HL-60 (cell line): ENCODE data around the gene ARHGAP20.

Experiments
- CTCF ChIP-seq: IDR thresholded peaks from one replicate; pipeline ENCODE4 v1.5.1; 2011; ENCODE audit warnings: low read length, control low read depth, inconsistent platforms; ENCODE audit not compliant: insufficient read depth
- GABPA ChIP-seq: IDR thresholded peaks from 2 replicates; pipeline ENCODE4 v1.6.1; 2012; ENCODE audit warnings: low read depth
- POLR2AphosphoS5 ChIP-seq: IDR thresholded peaks from 2 replicates; pipeline ENCODE4 v1.6.1; 2012; ENCODE audit warnings: low read depth
- REST ChIP-seq: IDR thresholded peaks from 2 replicates; pipeline ENCODE4 v1.6.1; 2012; ENCODE audit warnings: low read depth; ENCODE audit not compliant: insufficient replicate concordance
- SPI1 ChIP-seq: IDR thresholded peaks from 2 replicates; pipeline ENCODE4 v1.6.1; 2012; ENCODE audit warnings: low read depth, mild to moderate bottlenecking, borderline replicate concordance

GRCh38 chr11:110665689-110666465, 46.4 kb downstream of the ARHGAP20 start:
- TF ChIP-seq CTCF (no peak), POLR2AphosphoS5 (no peak), REST (no peak), GABPA (no peak), SPI1 (no peak)
